Hypothalamus (tissue), 51 donors: Measurements from ENCODE around the gene RNLS.

Source experiments
- DNase-seq, 51 donors: peaks; one replicate each; lab custom pipeline; 2025; lab: John Stamatoyannopoulos, UW

The RNLS gene

DNA sequence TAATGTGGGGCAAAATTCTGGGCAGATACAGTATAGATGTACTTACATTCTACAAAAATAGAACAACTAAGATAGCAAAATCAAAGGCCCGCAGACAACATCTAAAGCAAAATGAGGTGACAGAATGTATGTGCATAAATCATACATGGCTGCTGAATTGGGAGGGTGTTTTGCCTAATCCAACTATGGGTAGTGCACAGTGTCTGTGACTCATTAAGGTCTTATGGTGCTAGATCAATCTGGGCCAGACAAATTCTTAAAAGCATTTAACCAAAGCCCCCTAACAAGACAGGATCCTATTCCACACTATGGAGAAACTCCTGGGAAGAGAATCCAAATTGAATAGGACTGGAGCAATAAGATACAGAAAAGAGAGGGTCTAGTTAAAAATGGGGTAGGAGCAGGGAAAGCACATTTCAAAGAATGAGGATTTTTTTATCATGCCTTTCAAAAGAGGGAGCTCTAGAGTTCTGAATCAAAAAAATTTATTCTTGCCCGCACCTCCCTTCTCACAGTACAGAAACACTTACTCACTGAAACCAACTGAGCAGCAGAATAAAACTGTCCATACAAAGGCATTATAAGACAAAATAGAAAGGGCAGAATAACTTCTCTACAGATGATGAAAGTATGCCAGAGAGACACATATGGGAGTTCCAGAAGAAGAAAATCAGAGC lies 181.3 kb downstream of the RNLS start:
- DNase-seq = no peak

DNA sequence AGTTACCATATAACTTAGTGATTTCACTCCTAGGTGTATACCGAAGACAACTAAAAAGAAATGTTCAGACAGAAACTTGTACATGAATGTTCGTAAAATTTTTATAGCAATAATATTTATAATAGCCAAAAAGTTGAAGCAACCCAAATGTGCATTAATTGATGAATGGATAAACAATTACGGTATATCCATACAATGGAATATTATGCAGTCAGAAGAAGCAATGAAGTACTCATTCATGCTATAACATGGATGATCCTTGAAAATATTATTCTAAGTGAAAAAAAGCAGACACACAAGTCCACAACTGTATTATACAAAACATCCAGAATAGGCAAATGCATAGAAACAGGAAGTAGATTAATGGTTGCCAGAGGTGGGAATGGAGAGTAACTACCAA lies 183.9 kb downstream of the RNLS start:
- DNase-seq = no peak

DNA sequence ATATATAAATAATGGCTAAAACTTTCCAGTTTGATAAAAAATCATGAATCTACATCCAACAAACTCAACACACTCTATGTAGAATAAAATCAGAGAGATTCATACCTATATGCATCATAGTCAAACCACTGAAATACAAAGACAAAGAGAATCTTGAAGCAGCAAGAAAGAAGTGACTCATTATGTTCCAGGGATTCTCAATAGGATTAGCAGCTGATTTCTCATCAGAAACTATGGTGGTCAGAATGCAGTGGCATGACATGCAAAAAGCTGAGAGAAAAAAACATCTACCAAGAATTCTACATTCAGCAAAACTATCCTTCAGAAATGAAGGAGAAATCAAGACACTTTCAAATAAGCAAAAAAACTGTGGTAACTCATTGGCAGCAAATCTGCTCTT lies 187.4 kb downstream of the RNLS start:
- no peak for DNase-seq

DNA sequence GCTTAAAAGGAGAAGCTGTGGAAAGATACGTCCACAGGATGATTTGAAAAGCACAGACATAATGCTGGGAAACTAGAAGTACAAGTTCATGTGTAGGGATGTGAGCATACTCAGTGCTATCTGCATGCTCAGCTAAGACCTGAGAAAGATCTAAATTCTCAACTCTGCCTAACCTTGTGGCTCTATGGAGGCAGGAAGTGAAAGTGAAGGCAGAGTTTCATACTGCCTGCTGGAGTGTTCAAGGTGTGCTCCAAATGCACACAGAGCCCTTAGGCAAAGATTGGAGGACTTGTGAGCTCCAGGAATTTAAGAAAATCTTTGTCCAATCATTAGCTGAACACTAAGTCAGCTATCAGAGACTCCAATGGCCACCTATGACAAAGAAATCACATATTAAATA lies 190.9 kb downstream of the RNLS start:
- no peak for DNase-seq

DNA sequence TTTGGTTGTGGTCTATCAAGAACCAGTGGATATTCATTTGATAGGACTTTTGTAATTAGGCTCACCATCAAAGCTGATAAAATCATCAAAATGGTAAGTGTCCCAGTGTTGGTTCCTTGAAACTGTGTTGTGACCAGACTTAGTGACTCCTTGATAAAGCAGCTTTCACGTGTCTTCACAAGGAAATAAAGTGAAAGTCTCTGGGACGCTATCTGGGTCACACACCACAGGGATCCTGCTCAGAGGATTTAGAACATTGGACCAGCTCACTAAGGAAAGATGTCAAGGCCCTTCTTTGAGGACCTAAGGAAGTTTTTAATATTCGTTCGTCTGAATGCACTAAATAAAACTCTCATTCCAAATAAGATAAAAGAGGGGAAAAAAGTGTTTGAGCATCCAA lies 193.1 kb downstream of the RNLS start:
- DNase-seq = no peak

DNA sequence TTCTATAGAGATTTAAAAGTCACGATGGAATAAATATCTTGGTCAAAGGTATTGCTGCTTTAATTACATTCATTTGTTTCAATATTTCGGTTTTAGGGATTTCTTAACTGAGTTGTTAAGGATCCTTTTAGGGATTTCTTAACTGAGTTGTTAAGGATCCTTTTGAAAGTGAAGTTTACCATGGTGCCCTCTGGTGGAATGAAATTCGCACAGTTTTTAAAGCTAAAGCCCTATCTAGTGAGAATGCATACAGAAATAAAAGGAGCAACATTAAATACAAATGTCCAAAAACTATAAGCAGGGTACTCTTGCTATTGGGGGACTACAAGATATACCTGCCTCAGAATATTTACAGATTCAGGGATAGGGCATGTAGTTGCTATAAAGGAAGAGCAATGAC lies 193.7 kb downstream of the RNLS start:
- peak in 6 of 51 donors; percentile 1 to 48 (median 16) for DNase-seq

DNA sequence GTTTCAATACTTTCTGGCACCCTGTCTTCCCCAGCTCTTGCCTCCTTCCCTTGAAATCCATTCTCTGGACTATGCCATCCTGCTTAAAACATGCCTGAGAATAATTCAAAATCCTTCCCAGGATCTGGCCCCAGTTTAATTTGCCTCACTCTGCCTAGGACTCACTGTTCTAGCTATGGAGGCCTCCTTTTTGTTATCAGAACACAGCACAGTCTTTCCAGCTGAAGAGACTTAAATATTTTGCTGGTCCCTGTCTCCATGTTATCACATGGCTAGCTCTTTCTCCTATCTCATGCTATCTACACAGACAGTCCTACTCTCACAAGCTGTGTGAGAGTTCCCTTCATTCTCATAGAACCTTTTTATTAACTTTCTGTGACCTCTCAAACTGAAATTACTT lies 194.8 kb downstream of the RNLS start:
- no peak for DNase-seq

DNA sequence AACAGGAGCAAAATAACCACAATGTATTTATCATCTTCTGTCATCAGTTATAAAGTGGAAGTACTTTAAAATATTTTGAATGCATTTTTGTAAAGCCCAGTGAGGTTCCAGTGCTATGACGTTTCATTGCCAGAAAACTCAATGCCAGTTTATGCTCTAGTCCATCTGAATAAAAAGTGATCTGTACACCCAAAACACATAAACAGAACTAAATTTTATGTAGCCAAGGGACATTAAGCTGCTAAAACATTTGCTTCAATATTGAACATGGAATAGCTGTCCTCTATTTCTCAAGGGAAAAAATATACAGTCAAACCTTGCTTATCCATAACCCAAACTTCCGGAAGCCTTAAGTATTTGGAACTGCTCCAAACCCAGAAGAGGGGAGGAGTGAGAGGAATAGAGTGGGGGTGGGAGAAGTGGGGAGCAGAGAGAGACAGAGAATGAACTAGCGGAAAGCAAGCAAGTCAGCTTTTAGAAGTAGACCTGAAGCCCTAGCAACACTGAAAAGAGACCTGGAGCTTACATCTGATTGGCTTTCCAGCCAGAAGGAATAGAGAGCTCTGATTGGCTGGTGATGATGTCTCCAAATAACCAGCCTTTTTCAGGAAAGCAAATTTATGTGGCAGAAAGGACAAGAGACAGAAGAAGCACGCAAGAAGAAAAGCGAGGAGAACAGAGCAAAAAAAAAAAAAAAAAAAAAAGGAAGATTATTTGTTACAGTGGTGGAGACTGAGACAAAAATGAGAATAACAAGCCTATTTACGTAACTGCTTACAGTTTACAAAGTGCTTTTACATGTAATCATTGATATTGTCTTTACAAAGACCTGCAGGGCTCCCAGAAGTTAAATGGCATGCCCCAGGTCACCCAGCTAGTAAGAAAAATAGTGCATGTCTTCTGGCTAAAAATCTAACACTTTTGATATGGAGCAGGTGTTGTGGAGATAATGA lies 196.0 kb downstream of the RNLS start:
- peak in 26 of 51 donors; percentile 2 to 84 (median 18) for DNase-seq

DNA sequence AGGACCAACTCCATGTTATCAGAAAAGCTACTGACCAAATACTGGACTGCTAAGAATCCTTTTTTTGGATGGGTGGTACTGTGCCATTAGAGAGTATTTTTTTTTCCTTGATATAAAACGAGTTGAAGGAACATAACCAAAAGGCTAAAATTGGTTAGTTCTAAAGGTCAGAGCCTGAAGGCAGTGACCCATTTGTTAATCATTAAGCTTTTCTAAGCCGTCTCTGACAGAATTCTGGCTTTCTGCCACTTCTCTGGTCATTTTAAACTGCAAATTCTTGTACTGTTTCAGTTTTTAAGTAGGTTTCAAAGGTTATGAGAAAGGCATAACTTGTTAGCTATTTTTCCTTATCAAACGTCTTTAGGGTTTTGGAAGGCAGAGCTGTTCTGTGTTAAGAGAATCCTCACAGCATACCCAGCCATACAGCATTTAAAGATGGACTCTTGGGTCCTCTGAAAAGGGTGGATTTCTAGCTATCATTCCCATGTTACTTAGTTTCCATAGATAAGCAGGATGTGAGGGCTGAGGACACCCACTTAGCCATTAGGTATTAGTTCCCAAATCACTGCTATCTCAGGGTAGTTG lies 196.8 kb downstream of the RNLS start:
- DNase-seq = peak in 1 of 51 donors; percentile 52

DNA sequence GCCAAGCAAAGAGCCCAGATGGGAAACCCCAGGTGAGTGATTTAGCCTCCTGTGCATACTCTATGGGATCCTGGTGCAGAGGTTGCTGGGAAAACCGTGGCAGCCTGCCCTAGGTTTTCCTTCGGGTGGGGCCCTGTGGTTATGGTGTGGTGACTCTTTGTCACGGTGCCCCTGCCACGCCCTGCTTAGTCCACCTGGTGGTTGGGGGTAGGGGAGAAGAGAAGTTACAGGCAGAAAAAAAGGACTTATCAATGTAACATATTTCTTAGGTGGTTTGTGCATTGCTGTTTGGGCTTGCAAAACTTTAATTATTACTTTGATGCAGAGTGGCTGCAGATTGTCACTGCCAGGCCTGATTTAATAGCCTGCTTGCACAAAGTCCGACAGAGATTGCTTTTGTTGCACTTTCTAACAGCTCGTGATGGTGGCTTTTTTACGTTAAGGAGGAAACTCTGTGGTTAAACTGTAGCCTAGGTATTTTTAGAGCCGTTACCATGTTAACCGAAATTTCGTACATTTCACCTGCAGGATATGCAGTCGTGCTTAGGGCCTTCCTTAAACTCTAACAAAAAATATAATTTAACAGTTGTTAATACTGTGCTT lies 197.4 kb downstream of the RNLS start:
- DNase-seq = peak in 2 of 51 donors; percentile 1 to 54

DNA sequence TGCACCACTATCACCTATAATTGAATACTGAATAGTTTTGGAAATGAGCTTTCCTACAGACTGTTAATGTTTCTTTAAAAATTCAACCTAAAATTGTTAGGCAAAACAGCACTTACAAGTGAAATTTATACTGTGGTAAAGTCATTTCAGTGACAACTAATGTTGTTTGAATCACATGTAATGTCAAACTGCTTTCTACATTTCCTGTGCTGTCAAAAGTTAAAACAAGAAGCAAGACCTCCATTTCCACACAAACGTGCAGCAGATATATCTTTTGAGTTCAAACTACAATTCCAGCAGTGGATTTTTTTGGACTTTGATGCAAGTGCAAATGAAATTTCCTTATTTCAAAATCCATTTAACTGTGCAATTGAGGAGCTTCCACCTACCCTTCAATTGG lies 199.8 kb downstream of the RNLS start:
- DNase-seq = no peak

DNA sequence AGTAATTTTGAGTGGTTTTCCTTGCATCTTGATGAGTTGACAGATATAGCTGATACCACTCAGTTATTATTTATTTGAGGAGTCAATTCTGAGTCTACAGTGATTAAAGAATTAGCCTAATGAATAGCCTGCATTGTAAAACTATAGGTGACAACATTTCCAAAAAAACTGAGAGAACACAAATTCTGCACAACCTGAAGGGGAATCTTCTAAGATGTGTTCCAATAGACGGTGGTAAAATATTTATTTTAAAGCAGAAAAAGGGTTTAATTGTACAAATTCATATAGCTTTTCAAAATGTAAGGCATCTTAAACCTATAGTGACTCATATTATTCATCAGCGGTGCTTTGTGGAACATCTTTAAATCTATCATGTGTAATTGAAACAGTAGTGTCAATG lies 200.4 kb downstream of the RNLS start:
- DNase-seq = no peak

DNA sequence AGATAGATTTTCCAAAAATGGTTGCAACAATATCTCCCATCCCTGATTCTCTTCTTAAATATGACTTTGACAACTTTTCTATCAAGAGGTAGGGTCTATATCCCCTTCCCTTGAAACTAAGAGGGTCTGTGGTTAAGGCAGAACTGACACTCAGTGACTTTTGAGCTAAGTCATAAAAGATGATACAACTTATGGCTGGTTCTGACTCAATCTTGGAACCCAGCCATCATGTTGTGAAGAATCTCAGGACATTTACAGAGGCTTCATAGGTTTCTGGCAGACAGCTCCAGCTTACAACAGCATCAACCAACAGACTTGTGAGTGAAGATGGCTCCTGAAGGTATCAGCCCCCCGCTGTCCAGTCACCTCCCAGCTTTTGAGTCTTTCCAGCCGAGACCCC lies 203.5 kb downstream of the RNLS start:
- DNase-seq = no peak

DNA sequence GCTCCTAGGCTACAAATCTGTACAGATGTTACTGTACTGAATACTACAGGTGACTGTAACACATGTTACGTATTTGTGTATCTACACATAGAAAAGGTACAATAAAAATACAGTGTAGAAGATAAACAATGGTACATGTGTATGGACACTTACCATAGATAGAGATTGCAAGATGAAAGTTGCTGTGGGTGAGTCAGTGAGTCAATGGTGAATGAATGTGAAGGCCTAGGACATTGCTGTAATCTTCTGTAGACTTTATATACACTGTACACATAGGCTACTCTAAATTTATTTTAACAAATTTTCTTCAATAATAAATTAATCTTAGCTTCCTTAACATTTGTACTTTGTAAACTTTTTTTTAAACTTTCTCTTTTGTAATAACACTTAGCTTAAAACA lies 205.6 kb downstream of the RNLS start:
- no peak for DNase-seq

DNA sequence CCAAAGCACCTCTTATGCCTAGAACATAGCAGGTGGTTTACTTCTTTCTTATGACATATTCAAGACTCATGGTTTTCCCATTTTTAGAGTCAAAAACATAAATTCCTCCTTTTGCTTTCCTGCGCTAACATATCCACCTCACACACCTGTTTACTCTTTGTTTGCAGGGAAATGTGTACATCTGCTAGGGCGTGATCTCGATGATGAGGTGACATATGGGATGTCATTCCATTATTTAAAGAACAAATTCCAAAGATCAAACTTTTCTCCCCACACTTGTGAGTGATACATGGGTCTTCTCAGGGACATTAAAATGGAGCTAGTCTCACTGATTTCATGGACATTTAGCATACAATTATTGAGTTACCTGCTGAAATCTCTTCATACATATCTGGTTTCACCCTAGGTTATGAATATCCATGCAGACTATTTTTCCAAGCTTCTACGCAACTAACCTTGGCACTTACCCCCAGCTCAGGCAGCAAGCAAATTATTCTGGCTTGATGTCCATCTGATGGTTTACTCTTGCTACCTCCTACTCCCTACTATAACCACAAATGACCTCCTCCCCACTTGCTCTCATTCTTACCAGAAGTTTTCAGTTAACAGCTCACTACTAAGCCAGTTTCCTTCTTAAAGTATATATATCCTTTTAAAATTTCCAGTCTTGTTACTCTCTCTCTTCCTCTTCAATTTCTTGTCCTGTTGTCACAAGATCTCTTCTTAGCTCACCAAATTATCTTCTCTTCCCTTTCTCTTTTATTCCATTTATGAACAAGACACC lies 208.5 kb downstream of the RNLS start:
- no peak for DNase-seq

DNA sequence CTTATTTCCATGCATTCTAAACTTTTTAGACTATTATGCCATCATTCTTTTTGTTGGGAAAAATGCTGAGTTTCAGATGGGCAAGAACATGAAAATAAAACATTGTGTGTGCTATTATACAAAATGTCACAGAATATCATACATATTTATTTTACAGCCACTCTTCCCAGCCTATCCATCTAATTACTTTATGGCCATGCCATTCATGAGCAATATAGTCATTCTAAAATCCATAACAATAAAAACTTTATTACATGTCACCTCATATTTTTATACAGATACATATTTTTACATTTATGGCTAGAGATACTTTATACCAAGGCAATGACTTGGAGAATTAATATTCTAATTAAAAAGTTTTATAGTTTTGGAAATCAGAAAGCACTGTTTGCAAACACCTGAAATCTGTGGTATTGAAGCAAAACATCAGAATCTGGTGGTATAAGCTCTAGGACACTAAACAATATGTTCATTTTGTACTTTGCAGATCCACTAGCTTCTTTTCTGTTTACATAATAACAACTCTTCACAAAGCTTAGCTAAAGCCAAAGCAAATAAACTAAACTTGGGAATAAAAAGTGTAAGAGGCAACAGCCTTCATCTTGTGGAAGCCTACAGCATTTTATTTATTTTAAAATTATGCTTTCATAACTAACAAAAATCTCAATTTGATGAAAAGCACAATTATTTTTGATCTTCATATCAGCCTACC lies 210.1 kb downstream of the RNLS start:
- no peak for DNase-seq

DNA sequence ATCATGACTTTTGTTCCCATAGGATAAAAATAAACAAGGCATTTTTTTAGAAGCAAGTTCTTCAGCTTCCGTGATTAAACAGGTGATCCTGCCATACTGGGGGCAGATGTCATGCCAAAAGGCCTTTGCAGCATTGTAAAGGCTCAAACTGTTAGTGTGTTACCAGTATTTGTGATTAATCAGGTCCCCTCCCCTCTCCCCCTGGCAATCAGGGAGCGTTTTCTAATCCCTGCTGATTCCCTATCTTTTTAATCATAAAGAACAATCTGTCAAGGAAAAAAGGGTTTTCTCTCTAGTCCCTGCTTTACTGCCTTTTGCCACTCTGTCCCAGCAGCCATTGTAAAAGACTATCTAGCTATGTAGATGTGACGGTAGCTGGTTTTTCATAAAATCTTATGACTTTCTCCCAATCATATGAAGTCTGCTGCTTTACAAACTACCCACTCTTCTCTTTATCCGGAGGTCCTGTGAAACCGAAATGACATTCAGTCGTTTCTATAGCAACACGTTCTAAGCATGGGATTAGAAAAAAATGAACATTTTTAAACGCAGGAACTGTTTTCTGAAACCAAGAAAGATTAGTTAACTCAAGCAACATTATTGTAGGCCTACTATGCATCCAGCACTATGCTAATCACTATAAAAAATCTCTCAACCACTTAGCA lies 210.9 kb downstream of the RNLS start:
- no peak for DNase-seq

DNA sequence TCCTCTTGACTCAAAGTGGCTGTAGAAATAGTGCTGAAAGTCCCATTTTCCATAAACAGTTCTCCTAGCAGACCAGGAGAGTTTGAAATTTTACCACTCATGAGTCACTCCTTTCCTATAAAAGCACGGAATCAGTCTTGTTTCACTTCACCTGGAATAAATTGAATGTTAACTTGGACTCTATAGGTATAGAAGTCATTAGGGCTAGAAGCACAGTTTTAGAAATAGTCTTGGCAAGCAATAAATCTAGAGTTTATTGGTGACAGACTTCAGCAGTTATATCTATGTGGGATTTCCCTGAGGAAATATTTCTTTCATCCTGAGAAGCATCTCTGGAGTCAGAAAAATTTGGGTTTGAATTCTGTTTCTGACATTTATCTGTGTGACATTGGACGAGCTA lies 212.4 kb downstream of the RNLS start:
- DNase-seq = no peak

DNA sequence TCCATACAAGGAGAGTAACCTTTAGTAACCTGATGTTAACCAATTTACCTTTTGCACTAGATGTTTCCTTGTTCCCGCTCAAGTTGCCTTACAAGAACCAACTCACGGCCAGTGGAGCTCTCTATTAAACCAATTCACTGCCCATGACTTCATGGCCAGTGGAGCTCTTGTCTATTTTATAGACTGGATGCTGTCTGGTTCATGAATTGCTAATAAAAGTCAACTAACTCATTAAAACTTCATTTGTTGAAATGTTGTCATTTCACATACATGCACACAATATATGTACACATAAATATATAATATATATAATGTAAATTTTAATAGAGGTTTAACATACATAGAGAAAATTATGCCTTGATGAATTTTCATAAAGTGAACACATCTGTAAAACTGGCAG lies 216.3 kb downstream of the RNLS start:
- DNase-seq = no peak
